Activated naive CD4-positive, alpha-beta T cell treated with anti-CD3 and anti-CD28 coated beads, Interleukin-2, amount 10 ng/mL, durations not matched to agents 7 days and 5 days (primary cell): Measurements from ENCODE around the gene DIRAS1.
A peak's percentile ranks its signal among the peaks of the same experiment; 100 is the strongest.

ENCODE experiments used
- CTCF ChIA-PET: fragments of 350-600 bp; sonication (Branson Sonifier 250); formaldehyde crosslinking; loops from one replicate; lab custom pipeline; 2021; ENCODE audit warnings: antibody characterized with exemption; lab: Charles Lee
- DNase-seq: peaks from one replicate; pipeline ENCODE4 v3.0.0-alpha.2; 2020
- H3K27ac Mint-ChIP-seq: one replicate; pipeline ENCODE4 v1.8.0; 2021; ENCODE audit warnings: mild to moderate bottlenecking, moderate library complexity, mixed read lengths
- H3K27me3 Mint-ChIP-seq: one replicate; pipeline ENCODE4 v1.8.0; 2021; ENCODE audit warnings: mild to moderate bottlenecking, mixed read lengths
- H3K36me3 Mint-ChIP-seq: one replicate; pipeline ENCODE4 v1.8.0; 2021; ENCODE audit warnings: mixed read lengths
- H3K4me1 Mint-ChIP-seq: one replicate; pipeline ENCODE4 v1.8.0; 2021; ENCODE audit warnings: mixed read lengths
- H3K4me3 Mint-ChIP-seq: one replicate; pipeline ENCODE4 v1.8.0; 2021; ENCODE audit warnings: mild to moderate bottlenecking, moderate library complexity, mixed read lengths
- H3K9me3 Mint-ChIP-seq: one replicate; pipeline ENCODE4 v1.8.0; 2021; ENCODE audit warnings: mixed read lengths

Gene DIRAS1

DNA sequence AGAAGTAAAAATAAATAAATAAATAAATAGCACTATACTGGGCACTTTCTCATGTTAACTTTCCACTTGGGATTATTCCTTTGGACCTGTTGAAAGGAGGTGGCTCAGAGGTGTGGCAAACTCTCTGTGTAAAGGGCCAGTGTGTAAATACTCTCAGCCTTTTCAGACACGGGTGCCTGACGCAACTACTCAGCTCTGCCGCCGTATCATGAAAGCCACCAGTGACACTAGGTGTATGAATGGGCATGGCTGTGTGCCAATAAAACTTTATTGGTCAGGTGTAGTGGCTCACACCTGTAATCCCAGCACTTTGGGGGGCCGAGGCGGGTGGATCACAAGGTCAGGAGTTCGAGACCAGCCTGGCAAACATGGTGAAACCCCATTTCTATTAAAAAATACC lies 38.8 kb upstream of the DIRAS1 start:
- no peaks in the 10 kb centered on the region for H3K9me3 Mint-ChIP-seq
- CTCF ChIA-PET = interaction anchor here (0.6 to 0.7 kb wide), 2 partner anchors 10 to 11 kb away, joined by 3 read pairs; no protein-coding TSS in a partner anchor
- H3K27me3 Mint-ChIP-seq = no peaks in the 10 kb centered on the region
- no peaks in the 10 kb centered on the region for H3K4me1 Mint-ChIP-seq
- peak overlapping the region; percentile 28 for H3K27ac Mint-ChIP-seq
- no peak for DNase-seq
- H3K36me3 Mint-ChIP-seq = peaks cover 23% of the 10 kb centered on the region
- no peak overlapping the region for H3K4me3 Mint-ChIP-seq

DNA sequence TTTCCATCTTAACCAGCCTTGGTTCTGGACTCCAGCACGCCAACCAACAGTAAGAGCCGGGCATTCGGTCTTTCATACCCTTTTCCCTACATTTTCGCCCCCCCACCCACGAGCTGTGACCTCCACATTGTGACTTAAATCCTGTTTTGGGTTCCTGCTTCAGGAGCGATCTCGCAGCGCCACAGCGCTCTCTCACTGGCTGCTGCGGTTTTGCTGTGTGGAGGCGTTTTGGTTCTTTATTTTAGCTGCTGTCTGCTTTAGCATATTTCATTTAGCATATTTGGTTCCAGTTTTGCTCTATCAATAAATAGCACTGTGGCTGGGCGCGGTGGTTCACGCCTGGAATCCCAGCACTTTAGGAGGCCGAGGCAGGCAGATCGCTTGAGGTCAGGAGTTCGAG lies 38.2 kb upstream of the DIRAS1 start:
- no peaks in the 10 kb centered on the region for H3K27me3 Mint-ChIP-seq
- no peak overlapping the region for H3K27ac Mint-ChIP-seq
- peaks cover 21% of the 10 kb centered on the region for H3K36me3 Mint-ChIP-seq
- H3K4me1 Mint-ChIP-seq = no peaks in the 10 kb centered on the region
- no peak overlapping the region for H3K4me3 Mint-ChIP-seq
- CTCF ChIA-PET = interaction anchor here (0.6 kb wide), 1 partner anchor 10 kb away, joined by 3 read pairs; no protein-coding TSS in a partner anchor
- no peak for DNase-seq
- no peaks in the 10 kb centered on the region for H3K9me3 Mint-ChIP-seq

DNA sequence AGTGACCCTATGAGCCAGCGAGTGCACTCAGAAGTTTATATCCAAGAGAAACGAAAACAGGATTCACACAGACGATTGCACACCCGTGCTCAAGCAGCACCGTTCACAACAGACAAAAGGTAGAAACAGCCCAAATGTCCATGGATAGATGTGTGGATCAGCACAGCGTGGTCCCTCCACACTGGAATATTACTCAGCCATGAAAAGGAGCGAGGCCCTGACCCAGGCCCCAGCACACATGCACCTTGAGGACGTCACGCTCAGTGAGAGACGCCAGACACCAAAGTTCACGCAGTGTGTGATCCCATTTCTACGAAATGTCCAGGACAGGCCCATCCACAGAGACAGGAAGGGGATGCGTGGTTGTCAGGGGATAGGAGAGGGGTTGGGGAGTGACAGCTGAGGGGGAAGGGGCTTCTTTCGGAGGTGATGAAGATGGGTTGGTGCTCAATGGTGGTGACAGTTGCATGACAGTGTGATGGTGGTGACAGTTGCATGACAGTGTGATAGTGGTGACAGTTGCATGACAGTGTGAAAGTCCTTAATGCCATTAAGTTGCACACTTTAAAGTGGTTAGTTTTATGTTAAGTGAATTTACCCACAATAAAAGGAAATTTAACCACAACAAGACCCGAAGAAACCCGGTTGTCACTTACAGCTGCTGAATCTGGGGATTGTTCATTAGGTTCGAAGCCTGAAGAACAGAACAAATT lies 37.6 kb upstream of the DIRAS1 start:
- CTCF ChIA-PET = no interaction called here
- no peak overlapping the region for H3K4me3 Mint-ChIP-seq
- H3K27ac Mint-ChIP-seq = peak overlapping the region; percentile 11
- H3K36me3 Mint-ChIP-seq = peaks cover 21% of the 10 kb centered on the region
- DNase-seq = no peak
- no peaks in the 10 kb centered on the region for H3K9me3 Mint-ChIP-seq
- no peaks in the 10 kb centered on the region for H3K27me3 Mint-ChIP-seq
- no peaks in the 10 kb centered on the region for H3K4me1 Mint-ChIP-seq

DNA sequence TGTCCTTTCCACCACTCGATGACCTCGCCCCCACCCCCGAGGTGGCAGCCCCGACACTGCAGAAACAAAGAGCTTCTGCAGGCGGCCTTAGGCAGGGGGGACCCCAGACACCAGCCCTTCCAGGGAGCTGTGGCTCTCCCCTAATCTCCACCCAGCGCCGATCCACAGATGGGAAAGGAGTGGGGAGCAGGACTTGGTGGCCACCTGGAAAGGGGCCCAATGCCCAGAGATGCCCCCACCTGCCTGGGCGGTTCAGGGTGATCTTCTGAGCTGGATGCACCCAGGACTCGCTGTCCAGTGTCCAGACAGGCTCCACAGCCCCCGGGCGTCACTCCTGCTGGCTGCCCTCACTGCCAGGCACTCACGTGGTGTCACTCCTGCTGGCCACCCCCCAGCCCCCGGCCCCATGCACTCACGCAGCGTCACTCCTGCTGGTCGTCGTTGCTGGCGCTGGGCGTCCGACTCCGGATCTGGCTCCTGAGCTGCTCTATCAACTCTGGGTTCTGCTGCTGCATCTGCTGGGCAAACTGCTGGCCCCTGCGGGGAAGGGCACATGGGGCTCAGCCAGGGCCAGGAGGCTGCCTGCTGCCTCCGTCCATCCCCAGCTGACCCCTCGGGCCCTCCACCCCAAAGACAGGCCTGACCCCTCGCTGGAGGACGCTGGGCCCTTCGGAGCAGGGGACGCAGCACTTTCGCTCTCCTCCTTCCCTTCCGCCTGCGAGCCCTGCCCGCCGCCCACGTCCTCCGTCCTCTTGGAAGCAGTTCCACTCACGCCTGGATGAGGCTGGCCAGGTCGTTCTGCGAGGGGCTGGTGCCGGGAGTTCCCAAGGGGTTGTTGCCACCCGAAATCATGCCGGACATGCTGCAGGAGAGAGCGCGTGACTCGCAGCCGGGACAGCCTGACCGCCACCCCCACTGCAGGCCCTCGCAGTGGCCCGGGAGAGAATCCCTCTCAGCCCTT lies 36.0 kb upstream of the DIRAS1 start:
- no peaks in the 10 kb centered on the region for H3K4me1 Mint-ChIP-seq
- no peaks in the 10 kb centered on the region for H3K27me3 Mint-ChIP-seq
- H3K36me3 Mint-ChIP-seq = peaks cover 17% of the 10 kb centered on the region
- no peaks in the 10 kb centered on the region for H3K9me3 Mint-ChIP-seq
- H3K4me3 Mint-ChIP-seq = no peak overlapping the region
- CTCF ChIA-PET = no interaction called here
- no peak for DNase-seq
- no peak overlapping the region for H3K27ac Mint-ChIP-seq

- CTCF ChIA-PET = no interaction called here
- H3K27me3 Mint-ChIP-seq = no peaks in the 10 kb centered on the region
- no peak overlapping the region for H3K4me3 Mint-ChIP-seq
- H3K36me3 Mint-ChIP-seq = peaks cover 16% of the 10 kb centered on the region
- H3K4me1 Mint-ChIP-seq = no peaks in the 10 kb centered on the region
- no peak overlapping the region for H3K27ac Mint-ChIP-seq
- no peak for DNase-seq
- no peaks in the 10 kb centered on the region for H3K9me3 Mint-ChIP-seq
Observed at GRCh38 chr19:2756477-2756876, 35.3 kb upstream of the DIRAS1 start.

GRCh38 chr19:2755811-2756210 lies 34.6 kb upstream of the DIRAS1 start:
- H3K36me3 Mint-ChIP-seq = peaks cover 16% of the 10 kb centered on the region
- no peak overlapping the region for H3K27ac Mint-ChIP-seq
- CTCF ChIA-PET = no interaction called here
- H3K4me1 Mint-ChIP-seq = no peaks in the 10 kb centered on the region
- no peak overlapping the region for H3K4me3 Mint-ChIP-seq
- H3K9me3 Mint-ChIP-seq = no peaks in the 10 kb centered on the region
- no peak for DNase-seq
- H3K27me3 Mint-ChIP-seq = no peaks in the 10 kb centered on the region

GRCh38 chr19:2755448-2755705 lies 34.2 kb upstream of the DIRAS1 start:
- CTCF ChIA-PET = no interaction called here
- no peak for DNase-seq

GRCh38 chr19:2754659-2755447 lies 33.7 kb upstream of the DIRAS1 start:
- CTCF ChIA-PET = no interaction called here
- no peak overlapping the region for H3K4me3 Mint-ChIP-seq
- peaks cover 14% of the 10 kb centered on the region for H3K36me3 Mint-ChIP-seq
- no peaks in the 10 kb centered on the region for H3K9me3 Mint-ChIP-seq
- DNase-seq = no peak
- H3K27me3 Mint-ChIP-seq = no peaks in the 10 kb centered on the region
- H3K27ac Mint-ChIP-seq = no peak overlapping the region
- no peaks in the 10 kb centered on the region for H3K4me1 Mint-ChIP-seq

More at GRCh38 chr19:2755448-2755705, 34.2 kb upstream of the DIRAS1 start:
- Mint-ChIP-seq H3K4me3 (no peak overlapping the region), H3K4me1 (no peaks in the 10 kb centered on the region), H3K36me3 (peaks cover 16% of the 10 kb centered on the region), H3K27me3 (no peaks in the 10 kb centered on the region), H3K27ac (no peak overlapping the region), H3K9me3 (no peaks in the 10 kb centered on the region)

DNA sequence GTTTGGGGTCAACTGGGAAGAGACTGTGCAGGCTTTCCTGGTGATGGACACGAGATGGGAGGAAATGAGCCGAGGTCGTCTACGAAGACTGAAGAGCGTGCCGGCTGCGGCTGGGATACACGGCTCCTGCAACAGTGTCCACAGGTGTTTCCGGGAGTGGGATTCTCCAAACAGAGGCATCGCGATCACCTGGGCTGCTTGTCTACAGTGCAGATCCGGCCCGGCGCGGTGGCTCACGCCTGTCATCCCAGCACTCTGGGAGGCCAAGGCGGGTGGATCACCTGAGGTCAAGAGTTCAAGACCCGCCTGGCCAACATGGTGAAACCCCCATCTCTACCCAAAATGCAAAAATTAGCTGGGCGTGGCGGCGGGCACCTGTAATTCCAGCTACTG lies 30.3 kb upstream of the DIRAS1 start:
- Mint-ChIP-seq H3K36me3 (peaks cover 4% of the 10 kb centered on the region), H3K4me1 (no peaks in the 10 kb centered on the region), H3K4me3 (no peak overlapping the region), H3K9me3 (no peaks in the 10 kb centered on the region), H3K27ac (no peak overlapping the region), H3K27me3 (peaks cover 5% of the 10 kb centered on the region)
- no peak for DNase-seq
- CTCF ChIA-PET = interaction anchor here (0.7 kb wide), 1 partner anchor 103 kb away, joined by 3 read pairs; no protein-coding TSS in a partner anchor

GRCh38 chr19:2750808-2751437 lies 29.8 kb upstream of the DIRAS1 start:
- Mint-ChIP-seq H3K27me3 (peaks cover 5% of the 10 kb centered on the region), H3K27ac (no peak overlapping the region), H3K9me3 (no peaks in the 10 kb centered on the region), H3K36me3 (peaks cover 3% of the 10 kb centered on the region), H3K4me1 (no peaks in the 10 kb centered on the region), H3K4me3 (no peak overlapping the region)
- no peak for DNase-seq
- CTCF ChIA-PET = interaction anchor here (0.7 to 3.5 kb wide), 4 partner anchors 9 to 103 kb away, joined by 3 to 49 read pairs (median 8); no protein-coding TSS in a partner anchor

GRCh38 chr19:2747349-2747748 lies 26.2 kb upstream of the DIRAS1 start:
- H3K4me3 Mint-ChIP-seq = no peak overlapping the region

DNA sequence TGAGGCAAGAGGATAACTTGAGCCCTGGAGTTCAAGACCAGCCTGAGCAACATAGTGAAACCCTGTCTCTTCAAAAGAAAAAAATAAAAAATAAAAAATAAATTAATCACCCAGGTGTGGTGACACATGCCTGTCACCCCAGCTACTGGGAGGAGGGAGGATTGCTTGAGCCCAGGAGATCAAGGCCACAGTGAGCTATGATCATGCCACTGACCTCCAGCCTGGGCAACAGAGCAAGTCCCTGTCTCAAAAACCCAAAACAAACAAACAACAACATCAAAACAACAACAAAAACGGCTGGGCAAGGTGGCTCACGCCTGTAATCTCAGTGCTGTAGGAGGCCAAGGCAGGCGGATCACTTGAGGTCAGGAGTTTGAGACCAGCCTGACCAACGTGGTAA lies 22.9 kb upstream of the DIRAS1 start:
- no peak for DNase-seq
- peaks cover 8% of the 10 kb centered on the region for H3K4me1 Mint-ChIP-seq
- H3K36me3 Mint-ChIP-seq = peaks cover 2% of the 10 kb centered on the region
- CTCF ChIA-PET = no interaction called here
- H3K27me3 Mint-ChIP-seq = peaks cover 36% of the 10 kb centered on the region
- H3K4me3 Mint-ChIP-seq = no peak overlapping the region
- H3K27ac Mint-ChIP-seq = no peak overlapping the region
- no peaks in the 10 kb centered on the region for H3K9me3 Mint-ChIP-seq

More at GRCh38 chr19:2747349-2747748, 26.2 kb upstream of the DIRAS1 start:
- Mint-ChIP-seq H3K4me1 (no peaks in the 10 kb centered on the region), H3K27me3 (peaks cover 20% of the 10 kb centered on the region), H3K36me3 (no peaks in the 10 kb centered on the region), H3K27ac (no peak overlapping the region), H3K9me3 (no peaks in the 10 kb centered on the region)
- no peak for DNase-seq
- CTCF ChIA-PET = interaction anchor here (3.5 kb wide), 1 partner anchor 100 kb away, joined by 49 read pairs; no protein-coding TSS in a partner anchor

DNA sequence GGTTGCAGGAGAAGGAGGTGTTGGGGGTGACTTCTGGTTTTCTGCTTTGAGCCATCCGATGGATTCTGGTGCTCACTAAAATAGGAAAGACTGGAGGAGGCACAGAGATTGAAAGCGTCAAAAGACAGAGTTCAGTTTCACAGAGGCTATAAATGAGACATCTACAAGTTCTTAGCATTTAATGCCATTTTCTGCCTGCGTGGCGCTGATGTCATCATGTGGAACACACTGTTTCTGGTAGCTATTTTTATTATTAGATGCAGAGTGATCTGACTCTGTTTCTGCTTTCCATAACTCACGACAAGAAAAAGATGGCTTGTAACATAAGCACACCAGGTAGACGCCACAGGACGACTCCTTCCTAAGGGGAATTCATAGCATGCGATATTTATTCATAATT lies 21.9 kb upstream of the DIRAS1 start:
- H3K27ac Mint-ChIP-seq = no peak overlapping the region
- H3K4me3 Mint-ChIP-seq = no peak overlapping the region
- peaks cover 2% of the 10 kb centered on the region for H3K36me3 Mint-ChIP-seq
- peaks cover 34% of the 10 kb centered on the region for H3K27me3 Mint-ChIP-seq
- no peaks in the 10 kb centered on the region for H3K9me3 Mint-ChIP-seq
- no peak for DNase-seq
- CTCF ChIA-PET = no interaction called here
- peaks cover 15% of the 10 kb centered on the region for H3K4me1 Mint-ChIP-seq

DNA sequence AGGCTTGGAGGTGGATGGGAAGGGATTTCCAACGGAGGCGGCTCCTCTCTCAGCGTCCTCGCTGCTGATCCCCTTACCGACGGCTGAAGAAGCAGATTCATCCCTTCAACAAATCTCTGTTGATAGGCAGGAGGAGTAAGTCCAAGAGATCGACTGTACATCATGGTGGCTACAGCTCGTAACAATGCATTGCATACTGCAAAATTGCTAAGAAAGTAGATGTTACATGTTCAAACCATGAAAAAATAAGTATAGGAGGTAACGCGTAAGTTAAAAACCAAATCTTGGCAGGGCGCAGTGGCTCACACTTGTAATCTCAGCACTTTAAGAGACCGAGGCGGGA lies 19.1 kb upstream of the DIRAS1 start:
- Mint-ChIP-seq H3K27ac (no peak overlapping the region), H3K9me3 (no peaks in the 10 kb centered on the region), H3K27me3 (peaks cover 31% of the 10 kb centered on the region), H3K4me3 (peak overlapping the region; percentile 90), H3K4me1 (peaks cover 16% of the 10 kb centered on the region), H3K36me3 (peaks cover 14% of the 10 kb centered on the region)
- no peak for DNase-seq
- CTCF ChIA-PET = interaction anchor here (0.6 to 1.9 kb wide), 2 partner anchors 9 to 92 kb away, joined by 3 to 9 read pairs; no protein-coding TSS in a partner anchor
